DND-41 (cell line): Measurements from ENCODE around the gene CEP68.

Experiments used
- ATAC-seq: fragments of 200-7000 bp; cut with Tn5 transposase; 3 replicates; pipeline ENCODE4 v1.9.1; 2021; ENCODE audit warnings: low read depth; ENCODE audit not compliant: insufficient read depth
- DNase-seq: peaks from one replicate; pipeline ENCODE4 v3.0.0-alpha.2; 2020
- H2AFZ ChIP-seq: 2 replicates; pipeline ENCODE4 v1.6.0; 2012; ENCODE audit warnings: low read depth, low read length
- H3K27ac ChIP-seq: 2 replicates; pipeline ENCODE4 v1.5.1; 2012; ENCODE audit warnings: low read length, inconsistent platforms
- H3K27me3 ChIP-seq: fragments of 200-600 bp; sonication (generic); 2 replicates; pipeline ENCODE4 v1.6.0; 2012; ENCODE audit warnings: low read length, mild to moderate bottlenecking, inconsistent platforms; ENCODE audit not compliant: insufficient read depth, poor library complexity
- H3K36me3 ChIP-seq: 2 replicates; pipeline ENCODE4 v1.5.1; 2012; ENCODE audit warnings: low read length, inconsistent platforms; ENCODE audit not compliant: insufficient read depth
- H3K4me1 ChIP-seq: 2 replicates; pipeline ENCODE4 v1.5.1; 2012; ENCODE audit warnings: mild to moderate bottlenecking, low read length; ENCODE audit not compliant: insufficient read depth
- H3K4me2 ChIP-seq: 2 replicates; pipeline ENCODE4 v1.6.0; 2012; ENCODE audit warnings: mild to moderate bottlenecking, moderate library complexity, low read length, inconsistent platforms; ENCODE audit not compliant: insufficient read depth
- H3K4me3 ChIP-seq, 2 experiments: fragments of 200-600 bp in 1 of 2; shearing (Covaris generic) in 1 of 2; 2 replicates each; pipeline ENCODE4 v1.5.1; 2012 to 2016; ENCODE audit warnings: inconsistent platforms in 2 of 2, low read length in 2 of 2, mild to moderate bottlenecking in 2 of 2, low read depth in 1 of 2, moderate library complexity in 1 of 2
- H3K79me2 ChIP-seq: 2 replicates; pipeline ENCODE4 v1.6.0; 2012; ENCODE audit warnings: low read length, inconsistent platforms; ENCODE audit not compliant: insufficient read depth
- H3K9ac ChIP-seq: 2 replicates; pipeline ENCODE4 v1.6.0; 2012; ENCODE audit warnings: low read depth, mild to moderate bottlenecking, inconsistent platforms, low read length, moderate library complexity
- H3K9me3 ChIP-seq: 2 replicates; pipeline ENCODE4 v1.5.1; 2012; ENCODE audit warnings: low read length, moderate library complexity, mild to moderate bottlenecking, inconsistent platforms; ENCODE audit not compliant: insufficient read depth, severe bottlenecking
- H4K20me1 ChIP-seq: 2 replicates; pipeline ENCODE4 v1.6.0; 2012; ENCODE audit warnings: low read length; ENCODE audit not compliant: insufficient read depth
- EZH2 ChIP-seq: IDR thresholded peaks from 3 replicates; pipeline ENCODE4 v1.6.1; 2012; ENCODE audit warnings: borderline replicate concordance, low read depth, mild to moderate bottlenecking, moderate library complexity, low read length, inconsistent platforms; ENCODE audit not compliant: severe bottlenecking
- TF ChIP-seq, protein P1 (sequence below): IDR thresholded peaks from 2 replicates; pipeline ENCODE4 v1.5.1; 2012; ENCODE audit warnings: borderline replicate concordance, low read length, moderate library complexity, mild to moderate bottlenecking; ENCODE audit not compliant: poor library complexity, severe bottlenecking; ENCODE audit errors: extremely low read depth

The CEP68 gene

DNA sequence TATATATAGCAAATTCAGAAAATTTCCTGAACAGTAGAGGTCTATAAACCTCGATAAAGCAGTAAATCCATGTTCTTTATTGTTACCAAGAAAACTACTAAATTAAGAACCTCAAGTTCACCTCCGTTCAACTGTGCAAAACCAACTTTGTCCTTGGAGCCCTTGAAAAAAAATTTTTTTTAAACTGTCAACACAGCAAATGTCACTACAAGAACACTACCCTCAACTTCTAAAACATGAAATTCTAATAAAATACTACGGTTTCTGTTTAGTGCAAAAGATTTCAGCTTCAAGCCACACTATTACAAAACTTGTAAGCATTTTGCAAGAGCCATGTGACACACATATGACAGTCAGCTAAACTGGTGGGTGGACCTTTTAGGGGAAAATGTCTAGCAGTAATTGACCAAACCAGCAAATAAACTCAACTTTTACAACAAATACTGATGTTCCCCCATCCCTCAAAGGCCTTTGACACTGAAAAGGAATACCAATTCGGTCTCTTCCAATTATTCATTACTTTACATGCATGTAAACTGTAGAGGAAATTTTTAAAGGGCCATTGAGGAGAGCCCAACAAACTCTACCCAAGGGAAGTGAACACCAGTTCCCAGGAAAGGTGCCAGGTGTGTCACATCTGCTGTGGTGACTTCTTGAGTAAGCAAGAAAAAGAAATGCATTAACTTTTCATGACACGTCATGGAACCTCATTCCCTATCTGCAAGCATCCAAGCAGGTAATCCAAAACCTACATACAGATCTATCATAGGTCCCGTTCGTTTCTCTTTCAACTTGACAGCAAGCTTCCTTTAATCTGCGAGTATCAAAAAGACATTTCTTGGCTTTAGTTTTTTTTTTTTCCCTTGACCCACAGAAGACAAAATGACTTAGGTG lies 72.3 kb downstream of the CEP68 start:
- Histone ChIP-seq H3K4me1 (peaks cover 49% of the 10 kb centered on the region), H3K27me3 (no peaks in the 10 kb centered on the region), H2AFZ (no peak overlapping the region), H3K27ac (peak overlapping the region; percentile 86), H3K9me3 (no peaks in the 10 kb centered on the region), H3K9ac (peak overlapping the region; percentile 94), H3K4me2 (peak overlapping the region; percentile 88), H4K20me1 (peaks cover 43% of the 10 kb centered on the region), H3K79me2 (peaks cover 64% of the 10 kb centered on the region), H3K4me3 (peak overlapping the region; percentile 97 to 100), H3K36me3 (no peaks in the 10 kb centered on the region; the same call in 1 of the 2 replicates)
- no peak for ATAC-seq
- TF ChIP-seq, protein P1, sequence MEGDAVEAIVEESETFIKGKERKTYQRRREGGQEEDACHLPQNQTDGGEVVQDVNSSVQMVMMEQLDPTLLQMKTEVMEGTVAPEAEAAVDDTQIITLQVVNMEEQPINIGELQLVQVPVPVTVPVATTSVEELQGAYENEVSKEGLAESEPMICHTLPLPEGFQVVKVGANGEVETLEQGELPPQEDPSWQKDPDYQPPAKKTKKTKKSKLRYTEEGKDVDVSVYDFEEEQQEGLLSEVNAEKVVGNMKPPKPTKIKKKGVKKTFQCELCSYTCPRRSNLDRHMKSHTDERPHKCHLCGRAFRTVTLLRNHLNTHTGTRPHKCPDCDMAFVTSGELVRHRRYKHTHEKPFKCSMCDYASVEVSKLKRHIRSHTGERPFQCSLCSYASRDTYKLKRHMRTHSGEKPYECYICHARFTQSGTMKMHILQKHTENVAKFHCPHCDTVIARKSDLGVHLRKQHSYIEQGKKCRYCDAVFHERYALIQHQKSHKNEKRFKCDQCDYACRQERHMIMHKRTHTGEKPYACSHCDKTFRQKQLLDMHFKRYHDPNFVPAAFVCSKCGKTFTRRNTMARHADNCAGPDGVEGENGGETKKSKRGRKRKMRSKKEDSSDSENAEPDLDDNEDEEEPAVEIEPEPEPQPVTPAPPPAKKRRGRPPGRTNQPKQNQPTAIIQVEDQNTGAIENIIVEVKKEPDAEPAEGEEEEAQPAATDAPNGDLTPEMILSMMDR: no peak
- DNase-seq: no peak

DNA sequence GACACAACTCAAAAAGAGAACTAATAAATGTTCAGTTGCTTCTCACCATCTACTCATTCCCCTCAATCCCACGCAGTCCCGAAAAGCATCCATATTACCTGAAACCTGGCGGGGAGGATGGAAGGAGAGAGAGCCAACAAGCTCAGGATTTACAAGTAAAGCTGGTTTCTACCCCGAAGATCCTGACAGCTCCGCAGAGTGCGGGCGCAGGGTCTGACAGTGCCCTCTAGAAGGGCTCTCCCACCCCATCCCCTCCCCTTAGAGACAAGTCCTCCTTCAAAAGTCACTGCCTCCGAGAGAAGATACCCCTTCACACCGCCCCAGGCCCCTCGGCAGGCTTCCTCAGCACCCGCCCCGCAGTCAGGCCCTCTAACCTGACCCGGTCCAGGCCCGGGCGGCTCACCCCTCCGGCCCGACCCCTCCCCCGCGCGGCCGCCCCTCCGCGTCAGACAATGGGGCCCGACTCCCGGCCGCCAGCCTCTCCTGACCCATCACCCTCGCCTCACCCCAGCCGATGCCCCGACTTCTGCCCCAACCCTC lies 73.1 kb downstream of the CEP68 start:
- Histone ChIP-seq H3K9me3 (no peaks in the 10 kb centered on the region), H2AFZ (peak overlapping the region; percentile 84), H3K27me3 (no peaks in the 10 kb centered on the region), H3K79me2 (peaks cover 56% of the 10 kb centered on the region), H4K20me1 (peaks cover 36% of the 10 kb centered on the region), H3K27ac (peak overlapping the region; percentile 86), H3K4me2 (peak overlapping the region; percentile 88), H3K4me1 (peaks cover 44% of the 10 kb centered on the region), H3K4me3 (peak overlapping the region; percentile 97 to 100), H3K9ac (peak overlapping the region; percentile 94), H3K36me3 (no peaks in the 10 kb centered on the region; the same call in 1 of the 2 replicates)
- DNase-seq (peak; percentile 39), ATAC-seq (peak; percentile 1; the same call in 1 of the 3 replicates)
- no peak for TF ChIP-seq EZH2
- TF ChIP-seq, protein P1: no peak

DNA sequence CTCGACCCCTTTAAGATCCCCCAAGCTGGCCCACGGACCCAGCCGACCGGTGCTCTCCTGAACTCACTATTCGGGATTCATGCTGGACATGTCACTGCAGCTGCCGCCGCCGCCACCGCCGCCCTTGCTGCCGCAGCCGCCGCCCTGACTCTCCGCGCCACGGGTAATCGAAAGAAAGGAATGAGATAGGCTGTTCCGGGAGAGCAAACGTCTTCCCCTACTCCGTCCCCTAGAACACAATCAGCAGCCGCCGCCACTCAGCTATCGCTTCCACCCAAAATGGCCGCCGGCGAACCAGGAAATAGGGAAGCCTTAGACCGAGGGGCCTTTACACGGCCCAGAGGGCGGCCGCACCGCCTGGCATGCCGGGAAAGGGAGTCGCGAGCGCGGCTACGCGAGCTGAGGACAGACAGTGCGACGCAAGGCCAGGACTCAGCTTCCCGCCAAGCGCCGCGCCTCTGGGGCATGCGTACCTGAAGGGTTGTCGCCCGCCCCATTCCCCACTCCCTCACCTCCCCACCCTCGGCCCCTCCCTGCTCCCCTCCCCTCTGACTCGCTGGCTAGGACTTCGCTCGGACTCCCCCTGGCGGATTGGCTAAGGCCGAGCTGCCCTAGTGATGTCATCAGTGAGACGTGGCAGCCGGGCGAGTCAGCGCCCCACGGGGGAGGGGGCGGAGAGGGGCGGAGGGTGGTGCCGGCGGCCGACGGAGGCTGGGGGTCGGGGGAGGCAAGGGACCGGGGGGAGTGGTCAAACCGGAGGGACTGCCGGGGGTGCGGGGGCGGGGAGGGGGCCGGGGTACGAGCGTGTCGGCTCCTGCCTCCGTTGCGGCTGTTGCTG lies 73.8 kb downstream of the CEP68 start, which contains the start of gene RAB1A:
TSS of gene RAB1A (minus strand) at position 281 of the 838 bp plus-strand sequence. CDS start at position 90, 191 bp downstream.
- H4K20me1 ChIP-seq: peaks cover 30% of the 10 kb centered on the region
- H3K36me3 ChIP-seq: no peaks in the 10 kb centered on the region; the same call in 1 of the 2 replicates
- peak within 1 kb of the TSS; percentile 94 for H3K9ac ChIP-seq
- ATAC-seq (peak; percentile 96), DNase-seq (peak; percentile 100)
- H2AFZ ChIP-seq: peak within 1 kb of the TSS; percentile 84
- H3K27ac ChIP-seq: peak within 1 kb of the TSS; percentile 86
- H3K79me2 ChIP-seq: peaks cover 49% of the 10 kb centered on the region
- H3K4me2 ChIP-seq: peak within 1 kb of the TSS; percentile 88
- H3K27me3 ChIP-seq: no peaks in the 10 kb centered on the region
- peaks cover 40% of the 10 kb centered on the region for H3K4me1 ChIP-seq
- peak within 1 kb of the TSS; percentile 97 to 100 for H3K4me3 ChIP-seq
- H3K9me3 ChIP-seq: no peaks in the 10 kb centered on the region
- no peak for TF ChIP-seq EZH2
- TF ChIP-seq, protein P1: peak; percentile 68
